K562 (cell line): Measurements from ENCODE around the gene PIP5K1B. TPM values are rescaled to one million over a fixed set of nuclear protein-coding genes. Genes with fewer than 3 reads are reported as not detected.

Experiments used
- ATAC-seq: fragments of 200-7000 bp; cut with Tn5 transposase; 3 replicates; pipeline ENCODE4 v1.9.1; 2020; ENCODE audit warnings: moderate library complexity
- BruUV-seq: library from RNA; stranded (reverse); fragments of 400-500 nt; replicated peaks from 2 replicates; lab custom pipeline; 2021; lab: Mats Ljungman, UMichigan
- CTCF ChIA-PET: fragments of 300-600 bp; formaldehyde crosslinking; extraction: SDS; loops from one replicate; lab custom pipeline; 2021; ENCODE audit warnings: low intra/inter-chr PET ratio; lab: Yijun Ruan, JAX
- POLR2A ChIA-PET: fragments of 300-600, 350-650 bp; sonication (Branson Sonifier 250); formaldehyde crosslinking; extraction: SDS; loops from one replicate; lab custom pipeline; 2021; ENCODE audit warnings: antibody characterized with exemption, inconsistent platforms; lab: Yijun Ruan, JAX
- DNase-seq, 4 experiments: peaks; one replicate each; pipeline versions ENCODE4 v3.0.0 to v3.0.0-alpha.2; 2011 to 2018; ENCODE audit warnings: low spot score in 3 of 4, mixed read lengths in 3 of 4; ENCODE audit errors: extremely low read depth in 1 of 4
- FAIRE-seq: peaks from 2 replicates; lab custom pipeline; 2011; peaks lifted over from hg19 to GRCh38; lab: Jason Lieb, UNC
- H2AFZ ChIP-seq: 2 replicates; pipeline ENCODE4 v1.6.0; 2011; ENCODE audit warnings: low read depth, low read length, control low read depth, inconsistent platforms
- H3K27ac ChIP-seq: fragments of 200-600 bp; 3 replicates; pipeline ENCODE4 v1.8.0; 2011; ENCODE audit warnings: low read depth, mild to moderate bottlenecking, control low read depth, inconsistent platforms, low read length, moderate library complexity, mixed read lengths; ENCODE audit errors: extremely low read depth
- H3K27me3 ChIP-seq, 2 experiments: fragments of 300-600 bp in 1 of 2; 2 replicates in 1 of 2; 3 replicates in 1 of 2; pipeline versions ENCODE4 v1.6.0 to v1.8.0; 2011; ENCODE audit warnings: inconsistent platforms in 2 of 2, low read length in 2 of 2, mild to moderate bottlenecking in 1 of 2, mixed read lengths in 1 of 2, moderate library complexity in 1 of 2; ENCODE audit not compliant: control insufficient read depth in 2 of 2, insufficient read depth in 2 of 2
- H3K36me3 ChIP-seq: fragments of 300-600 bp; 3 replicates; pipeline ENCODE4 v1.8.0; 2011; ENCODE audit warnings: mild to moderate bottlenecking, low read length, inconsistent platforms; ENCODE audit not compliant: control insufficient read depth, insufficient read depth
- H3K4me1 ChIP-seq, 2 experiments: fragments of 200-600 bp in 1 of 2; replicated peaks in 1 of 2; 2 replicates in 1 of 2; 3 replicates in 1 of 2; pipeline versions ENCODE4 v1.5.1 to v1.8.0; 2011; ENCODE audit warnings: inconsistent platforms in 2 of 2, low read length in 2 of 2, mild to moderate bottlenecking in 1 of 2, mixed read lengths in 1 of 2, moderate library complexity in 1 of 2; ENCODE audit not compliant: control insufficient read depth in 2 of 2, insufficient read depth in 2 of 2
- H3K4me2 ChIP-seq: 2 replicates; pipeline ENCODE4 v1.6.1; 2011; ENCODE audit warnings: low read length, control low read depth, inconsistent platforms, mixed read lengths; ENCODE audit not compliant: insufficient read depth
- H3K4me3 ChIP-seq: fragments of 200-600 bp; sonication (generic), shearing (Covaris generic); 2 replicates; pipeline ENCODE4 v1.5.1; 2016; ENCODE audit warnings: control low read depth, inconsistent platforms
- H3K79me2 ChIP-seq: fragments of 200-600 bp; 3 replicates; pipeline ENCODE4 v1.8.0; 2011; ENCODE audit warnings: low read length, inconsistent platforms; ENCODE audit not compliant: control insufficient read depth, insufficient read depth
- H3K9ac ChIP-seq, 2 experiments: 2 replicates each; pipeline versions ENCODE4 v1.6.0 to v1.6.1; 2011; ENCODE audit warnings: low read depth in 2 of 2, low read length in 2 of 2, control low read depth in 1 of 2, inconsistent platforms in 1 of 2, mild to moderate bottlenecking in 1 of 2, mixed read lengths in 1 of 2; ENCODE audit not compliant: insufficient read depth in 1 of 2
- H3K9me1 ChIP-seq: one replicate; pipeline ENCODE4 v1.6.0; 2011; ENCODE audit warnings: inconsistent platforms, mild to moderate bottlenecking, low read length, moderate library complexity; ENCODE audit not compliant: control insufficient read depth, insufficient read depth
- H3K9me3 ChIP-seq: replicated peaks from 2 replicates; pipeline ENCODE4 v1.5.1; 2011; ENCODE audit warnings: low read depth, low read length, inconsistent platforms; ENCODE audit not compliant: control insufficient read depth, insufficient read depth
- H4K20me1 ChIP-seq: replicated peaks from 2 replicates; pipeline ENCODE4 v1.6.1; 2011; ENCODE audit warnings: low read length, inconsistent platforms, mixed read lengths; ENCODE audit not compliant: control insufficient read depth, insufficient read depth
- DMBX1 ChIP-seq: fragments of 250-450 bp; sonication (Bioruptor Pico); IDR thresholded peaks from 2 replicates; pipeline ENCODE4 v1.8.0; 2022; ENCODE audit warnings: inconsistent platforms, mild to moderate bottlenecking, moderate library complexity, borderline replicate concordance
- RFX7 ChIP-seq: fragments of 250-450 bp; sonication (Bioruptor Pico); IDR thresholded peaks from 2 replicates; pipeline ENCODE4 v1.5.1; 2021; ENCODE audit warnings: mild to moderate bottlenecking
- ZBTB17 ChIP-seq: fragments of 450-650 bp; formaldehyde crosslinking; IDR thresholded peaks from 2 replicates; pipeline ENCODE4 v1.4.0; 2020; ENCODE audit warnings: mild to moderate bottlenecking
- ZNF280A ChIP-seq: fragments of 450-650 bp; IDR thresholded peaks from 2 replicates; pipeline ENCODE4 v1.6.1; 2018; ENCODE audit warnings: mild to moderate bottlenecking, low read depth; ENCODE audit not compliant: partially characterized antibody
- ZNF639 ChIP-seq, 2 experiments: fragments of 200-800 bp in 1 of 2; sonication (Bioruptor generic) in 1 of 2; sonication (generic) in 1 of 2; formaldehyde crosslinking in 1 of 2; IDR thresholded peaks in 1 of 2; conservative IDR thresholded peaks in 1 of 2; 2 replicates each; pipeline versions ENCODE4 v1.5.0 to v1.6.1; 2016 to 2020; ENCODE audit warnings: missing compliant biosample characterization in 1 of 2, missing genetic modification characterization in 1 of 2, missing genetic modification reagents in 1 of 2
- WGBS: fragments of 100-300 bp; shearing (Covaris generic); methylation state at CpG from one replicate; pipeline ENCODE4 v1.1.6; 2016; ENCODE audit warnings: low coverage, mixed read lengths; ENCODE audit not compliant: insufficient coverage; ENCODE audit errors: missing lambda C conversion rate; 5-methylcytosine and 5-hydroxymethylcytosine counted together
- in situ Hi-C: fragments of 300-500 bp; cut with MboI; formaldehyde crosslinking; loops from 4 replicates; pipeline ENCODE4 v1.15.0; 2018; ENCODE audit warnings: inconsistent platforms, mixed read lengths
- intact Hi-C: fragments of 100-400 bp; cut with micrococcal nuclease; formaldehyde crosslinking; loops from 2 replicates; pipeline ENCODE4 v1.14.2; 2022
- polyA plus RNA-seq, 8 experiments: library from polyadenylated mRNA; depleted of rRNA in 4 of 8; stranded (reverse) in 5 of 8; unstranded in 3 of 8; fragments of >200 nt; fragmentation: Nextera tagmentation in 2 of 8; fragmentation: Illumina TruSeq in 1 of 8; extraction: Ambion mirVana in 2 of 8; extraction: Trizol in 1 of 8; gene quantifications; 2 replicates each; pipeline versions ENCODE4 v1.2.1 to v1.2.3, GENCODE V29; 2011 to 2014; ENCODE audit warnings: inconsistent platforms in 1 of 8, missing spikeins in 1 of 8
- total RNA-seq, 7 experiments: library from RNA; depleted of rRNA in 6 of 7; stranded (reverse); fragments of >200 nt in 6 of 7; fragmentation: Illumina TruSeq in 2 of 7; extraction: Trizol in 2 of 7; gene quantifications; 2 replicates each; pipeline versions ENCODE4 v1.2.1 to v1.2.3, GENCODE V29; 2011 to 2021; ENCODE audit warnings: low replicate concordance in 1 of 7

Gene PIP5K1B
- total and polyA plus RNA-seq, 9 of the 15 experiments (the other 6 are each of a cell fraction or from before 2014, with no cell fraction given) = 3.1 to 12.9 (median 7.4) TPM

GRCh38 chr9:68768619-68769018, 63.6 kb downstream of the PIP5K1B start:
- TF ChIP-seq DMBX1 (CRISPR knock-in tag) (no peak), ZBTB17 (CRISPR knock-in tag) (no peak), ZNF639 (CRISPR knock-in tag; conservative IDR thresholded peaks at IDR 0.05 in 1 of 2, IDR thresholded peaks at IDR 0.05 in 1 of 2) (no peak), RFX7 (CRISPR knock-in tag) (no peak), ZNF280A (no peak)
- ChIA-PET CTCF (no interaction called here), POLR2A (interaction anchor here (0.7 to 1.6 kb wide), 3 partner anchors 9 to 11 kb away, joined by 3 to 4 read pairs (median 4); a partner anchor contains a TSS)
- Histone ChIP-seq H3K9ac (no peak overlapping the region), H3K79me2 (no peaks in the 10 kb centered on the region; the same call in 2 of the 3 replicates), H3K4me2 (no peak overlapping the region), H4K20me1 (no peaks in the 10 kb centered on the region), H3K27ac (no peak overlapping the region), H2AFZ (no peak overlapping the region), H3K36me3 (no peaks in the 10 kb centered on the region), H3K4me1 (no peaks in the 10 kb centered on the region; a peak in 1 of 5 replicates), H3K9me3 (no peaks in the 10 kb centered on the region), H3K27me3 (no peaks in the 10 kb centered on the region), H3K9me1 (no peaks in the 10 kb centered on the region), H3K4me3 (no peak overlapping the region)
- FAIRE-seq = peak; percentile 15
- 80% methylated on average over 3 of the region's 3 CpGs for WGBS
- DNase-seq = no peak
- ATAC-seq = no peak
- intact Hi-C loops (no loop called here), in situ Hi-C loops (no loop called here)
- BruUV-seq = no TSS peak
